Osteocyte (in vitro differentiated cells): ENCODE results near the gene MEDAG. TPM values are rescaled to one million over a fixed set of nuclear protein-coding genes. Genes with fewer than 3 reads are reported as not detected.

Source experiments
- DNase-seq: peaks from one replicate; pipeline ENCODE4 v3.0.0; 2021; ENCODE audit warnings: mixed read lengths; ENCODE audit not compliant: unreplicated experiment; ENCODE audit errors: extremely low spot score
- H3K27ac Mint-ChIP-seq: one replicate; pipeline ENCODE4 v1.8.0; 2021; ENCODE audit warnings: mild to moderate bottlenecking, mixed read lengths; ENCODE audit not compliant: unreplicated experiment
- H3K27me3 Mint-ChIP-seq: one replicate; pipeline ENCODE4 v1.8.0; 2021; ENCODE audit warnings: mixed read lengths; ENCODE audit not compliant: unreplicated experiment
- H3K36me3 Mint-ChIP-seq: one replicate; pipeline ENCODE4 v1.8.0; 2021; ENCODE audit warnings: mixed read lengths; ENCODE audit not compliant: unreplicated experiment
- H3K4me1 Mint-ChIP-seq: one replicate; pipeline ENCODE4 v1.8.0; 2021; ENCODE audit warnings: mixed read lengths; ENCODE audit not compliant: unreplicated experiment
- H3K4me3 Mint-ChIP-seq: one replicate; pipeline ENCODE4 v1.8.0; 2021; ENCODE audit warnings: mild to moderate bottlenecking, moderate library complexity, mixed read lengths; ENCODE audit not compliant: unreplicated experiment
- H3K9me3 Mint-ChIP-seq: one replicate; pipeline ENCODE4 v1.8.0; 2021; ENCODE audit warnings: mixed read lengths; ENCODE audit not compliant: unreplicated experiment
- total RNA-seq: library from RNA; stranded (reverse); gene quantifications from 2 replicates; pipeline ENCODE4 v1.2.1, GENCODE V29; 2021
- TF ChIP-seq, protein P1 (sequence below): fragments of 200-600 bp; sonication (generic); IDR thresholded peaks from 2 replicates; pipeline ENCODE4 v1.5.0; 2021; ENCODE audit warnings: antibody characterized with exemption, mild to moderate bottlenecking, moderate library complexity

The MEDAG gene
- total RNA-seq, 1 donor from 2014 or later: 2.7 TPM

DNA sequence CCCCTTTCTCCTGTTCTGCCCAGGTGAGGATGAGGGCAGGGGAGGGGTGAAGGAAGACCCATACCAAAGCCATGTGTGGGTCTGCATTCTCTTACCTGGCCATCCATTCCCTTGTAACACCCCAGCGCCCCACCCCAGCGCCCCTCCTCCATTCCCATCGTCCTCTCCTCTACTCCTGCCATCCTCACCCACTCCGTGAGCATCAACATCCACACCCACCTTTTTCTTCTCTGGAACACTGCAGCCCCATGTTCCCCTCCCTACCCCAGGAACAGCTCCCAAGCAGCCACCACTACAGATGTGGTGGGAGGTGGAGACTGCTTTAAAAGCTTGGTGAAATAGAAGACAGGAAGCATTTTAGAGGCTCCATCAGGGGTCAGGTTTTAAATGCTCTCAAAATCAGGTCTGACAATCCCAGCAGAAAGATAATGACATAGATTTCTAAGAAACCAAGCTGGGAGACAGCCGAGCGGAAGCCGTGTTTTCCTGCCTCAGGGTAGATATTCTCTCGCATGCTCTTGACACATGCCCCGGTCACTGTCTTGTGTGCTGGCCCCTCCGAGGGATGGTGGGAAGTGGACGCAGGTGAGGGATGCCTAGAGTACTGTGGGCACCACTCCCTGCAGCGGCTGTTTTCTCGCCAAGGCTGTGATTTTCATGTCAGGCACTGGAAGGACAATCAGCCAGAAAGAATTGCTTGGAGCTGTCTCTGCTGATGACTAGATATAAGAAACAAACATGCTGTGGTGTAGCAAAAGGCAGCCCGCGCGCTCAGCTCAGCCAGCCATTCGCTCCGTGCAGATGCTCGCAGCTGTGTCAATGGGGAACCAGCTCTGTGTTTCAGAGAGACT, 9.8 kb downstream of the MEDAG start:
- peaks cover 8% of the 10 kb centered on the region for H3K4me1 Mint-ChIP-seq
- no peak overlapping the region for H3K27ac Mint-ChIP-seq
- H3K36me3 Mint-ChIP-seq: no peaks in the 10 kb centered on the region
- no peak overlapping the region for H3K4me3 Mint-ChIP-seq
- TF ChIP-seq, protein P1, sequence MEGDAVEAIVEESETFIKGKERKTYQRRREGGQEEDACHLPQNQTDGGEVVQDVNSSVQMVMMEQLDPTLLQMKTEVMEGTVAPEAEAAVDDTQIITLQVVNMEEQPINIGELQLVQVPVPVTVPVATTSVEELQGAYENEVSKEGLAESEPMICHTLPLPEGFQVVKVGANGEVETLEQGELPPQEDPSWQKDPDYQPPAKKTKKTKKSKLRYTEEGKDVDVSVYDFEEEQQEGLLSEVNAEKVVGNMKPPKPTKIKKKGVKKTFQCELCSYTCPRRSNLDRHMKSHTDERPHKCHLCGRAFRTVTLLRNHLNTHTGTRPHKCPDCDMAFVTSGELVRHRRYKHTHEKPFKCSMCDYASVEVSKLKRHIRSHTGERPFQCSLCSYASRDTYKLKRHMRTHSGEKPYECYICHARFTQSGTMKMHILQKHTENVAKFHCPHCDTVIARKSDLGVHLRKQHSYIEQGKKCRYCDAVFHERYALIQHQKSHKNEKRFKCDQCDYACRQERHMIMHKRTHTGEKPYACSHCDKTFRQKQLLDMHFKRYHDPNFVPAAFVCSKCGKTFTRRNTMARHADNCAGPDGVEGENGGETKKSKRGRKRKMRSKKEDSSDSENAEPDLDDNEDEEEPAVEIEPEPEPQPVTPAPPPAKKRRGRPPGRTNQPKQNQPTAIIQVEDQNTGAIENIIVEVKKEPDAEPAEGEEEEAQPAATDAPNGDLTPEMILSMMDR: no peak
- no peaks in the 10 kb centered on the region for H3K9me3 Mint-ChIP-seq
- no peak for DNase-seq
- no peaks in the 10 kb centered on the region for H3K27me3 Mint-ChIP-seq

DNA sequence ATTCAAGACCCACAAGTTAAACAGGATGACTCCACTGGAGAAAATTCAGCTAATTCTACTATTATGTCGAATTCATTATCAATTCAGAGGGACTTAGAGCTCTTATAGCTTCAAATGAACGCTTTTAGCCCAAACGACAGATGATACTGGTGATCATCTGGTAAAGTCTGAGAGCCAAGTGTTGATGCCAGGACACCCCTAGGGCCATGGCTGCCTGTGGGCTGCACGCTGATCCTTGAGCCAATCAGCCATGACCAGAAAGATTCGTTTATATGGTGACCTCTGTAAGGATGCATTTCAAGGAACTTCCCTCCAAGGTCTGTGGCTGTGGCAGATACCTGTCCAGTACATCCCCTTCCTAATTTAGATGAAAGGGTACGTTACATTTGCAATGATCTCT, 10.9 kb downstream of the MEDAG start:
- peaks cover 8% of the 10 kb centered on the region for H3K4me1 Mint-ChIP-seq
- no peaks in the 10 kb centered on the region for H3K27me3 Mint-ChIP-seq
- H3K27ac Mint-ChIP-seq: no peak overlapping the region
- DNase-seq: no peak
- no peaks in the 10 kb centered on the region for H3K9me3 Mint-ChIP-seq
- no peaks in the 10 kb centered on the region for H3K36me3 Mint-ChIP-seq
- no peak overlapping the region for H3K4me3 Mint-ChIP-seq
- TF ChIP-seq, protein P1: no peak

DNA sequence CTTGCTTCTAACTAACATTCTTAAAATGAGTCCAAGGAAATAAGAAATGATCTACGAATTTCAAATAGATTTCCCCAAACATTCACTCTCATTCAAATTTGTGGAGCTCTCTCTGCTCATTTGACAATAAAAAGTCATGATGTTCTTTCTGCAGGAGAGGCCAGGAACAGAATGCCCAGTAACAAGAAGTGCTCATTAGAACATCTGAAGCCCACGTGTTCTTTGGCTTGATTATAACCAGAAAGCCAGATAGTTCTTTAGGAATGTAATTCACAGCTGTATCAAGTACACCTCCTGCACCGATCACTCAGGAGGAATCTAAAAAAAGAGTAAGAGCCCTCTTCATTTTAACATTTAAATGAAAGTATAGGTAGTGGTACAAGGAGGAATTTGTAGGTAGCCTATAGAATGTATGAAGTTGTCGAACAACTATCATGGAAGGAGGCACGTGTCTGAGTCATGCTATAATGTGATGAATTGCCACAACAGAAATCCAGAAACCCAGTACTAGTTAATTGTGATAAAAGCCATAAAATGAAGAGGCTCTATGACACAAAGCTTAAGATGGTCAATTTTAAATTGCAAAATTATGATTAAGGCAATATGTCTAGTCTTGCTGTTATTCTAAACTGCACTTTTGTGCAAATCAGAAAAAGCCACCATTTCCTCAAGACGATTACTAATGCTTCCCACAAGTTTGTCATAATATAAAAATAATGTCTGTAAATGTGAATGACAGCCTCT, 12.8 kb downstream of the MEDAG start:
- TF ChIP-seq, protein P1: no peak
- no peak for DNase-seq
- H3K27ac Mint-ChIP-seq: no peak overlapping the region
- H3K4me1 Mint-ChIP-seq: peaks cover 8% of the 10 kb centered on the region
- H3K27me3 Mint-ChIP-seq: peaks cover 4% of the 10 kb centered on the region
- peaks cover 2% of the 10 kb centered on the region for H3K36me3 Mint-ChIP-seq
- H3K4me3 Mint-ChIP-seq: no peak overlapping the region
- no peaks in the 10 kb centered on the region for H3K9me3 Mint-ChIP-seq

DNA sequence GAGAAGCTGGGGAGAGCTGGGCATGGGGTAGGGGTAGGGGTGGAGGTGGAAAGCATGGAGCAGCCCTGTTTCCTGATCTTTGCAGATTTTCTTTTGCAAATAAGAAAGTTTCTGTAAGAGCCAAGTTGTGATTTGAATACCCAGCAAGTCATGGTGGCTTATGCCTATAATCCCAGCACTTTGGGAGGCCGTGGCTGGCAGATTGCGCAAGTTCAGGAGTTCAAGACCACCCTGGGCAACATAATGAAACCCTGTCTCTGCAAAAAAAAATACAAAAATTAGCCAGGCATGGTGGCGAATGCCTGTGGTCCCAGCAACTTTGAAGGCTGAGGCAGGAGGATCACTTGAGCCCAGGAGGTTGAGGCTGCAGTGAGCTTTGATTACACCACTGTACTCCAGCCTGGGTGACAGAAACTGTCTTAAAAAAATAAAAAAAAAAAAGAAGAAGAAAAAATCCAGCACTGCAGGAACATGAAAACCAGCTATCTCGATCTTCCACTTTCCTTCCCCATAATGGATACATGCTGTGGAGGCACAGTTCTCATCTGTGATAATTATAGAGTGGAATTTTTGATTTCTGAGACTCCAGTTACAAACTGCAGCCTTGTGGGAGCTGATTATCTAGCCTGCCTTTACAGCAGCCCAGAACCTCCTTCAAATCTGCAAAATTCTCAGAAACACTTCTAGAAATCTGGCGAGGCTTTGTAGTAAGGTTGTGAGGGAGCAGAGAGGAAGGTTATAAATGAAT, 14.3 kb downstream of the MEDAG start:
- Mint-ChIP-seq H3K27ac (no peak overlapping the region), H3K4me1 (peaks cover 8% of the 10 kb centered on the region), H3K4me3 (no peak overlapping the region), H3K9me3 (no peaks in the 10 kb centered on the region), H3K27me3 (peaks cover 4% of the 10 kb centered on the region), H3K36me3 (peaks cover 2% of the 10 kb centered on the region)
- no peak for DNase-seq
- TF ChIP-seq, protein P1: no peak
